Measurements from ENCODE around the gene BLM. TPM values are rescaled to one million over a fixed set of nuclear protein-coding genes. Genes with fewer than 3 reads are reported as not detected.

BLM gene
- total and polyA plus RNA-seq, 2 of the 13 experiments (the other 11 are each of a cell fraction or from before 2014, with no cell fraction given) = 5.1 to 11.8 TPM

GRCh38 chr15:90683371-90683770 lies 33.8 kb upstream of the BLM start:
- no peak for ATAC-seq

GRCh38 chr15:90683876-90684275 lies 33.3 kb upstream of the BLM start:
- 44% methylated on average over 4 of the region's 4 CpGs for WGBS (ENCODE audit: low lambda C conversion rate)
- POLR2A ChIA-PET = no interaction called here
- H3K9me3 ChIP-seq (ENCODE audit: low read length) = no peaks in the 10 kb centered on the region
- DNase-seq (ENCODE audit: low spot score) (no peak), FAIRE-seq (no peak), ATAC-seq (no peak)
- BruUV-seq (replicated peaks) = no TSS peak
- no peaks in the 10 kb centered on the region for H3K36me3 ChIP-seq (replicated peaks in 1 of 2; ENCODE audit: control insufficient read depth in 1 of 2, insufficient read depth in 2 of 2, low read length in 2 of 2)
- intact Hi-C loops (cut with micrococcal nuclease; ENCODE audit: unreplicated experiment) (no loop called here), in situ Hi-C loops (cut with HindIII; ENCODE audit: extremely low pct_ligation_motif_present, low pct_unique_long_range_greater_than_20kb) (no loop called here)
- H3K4me2 ChIP-seq (ENCODE audit: low read depth, low read length) = no peak overlapping the region
- H3K4me1 ChIP-seq (ENCODE audit: insufficient read depth, low read length) = no peaks in the 10 kb centered on the region
- TF ChIP-seq CCDC6 (CRISPR knock-in tag; IDR thresholded peaks at IDR 0.05) = no peak
- TF ChIP-seq CENPT (CRISPR knock-in tag; IDR thresholded peaks at IDR 0.05; ENCODE audit: low read depth) = no peak
- no peak for TF ChIP-seq RELA (CRISPR knock-in tag; IDR thresholded peaks at IDR 0.05)
- TF ChIP-seq KLF16 (CRISPR knock-in tag; IDR thresholded peaks at IDR 0.05) = no peak
- no peak for TF ChIP-seq MAFF (IDR thresholded peaks at IDR 0.05; ENCODE audit: low read depth, low read length)
- TF ChIP-seq ZNF329 (CRISPR knock-in tag; IDR thresholded peaks at IDR 0.05; ENCODE audit: low read depth) = no peak
- TF ChIP-seq ASH2L (IDR thresholded peaks at IDR 0.05; ENCODE audit: insufficient read length, low read depth, low read length) = no peak
- no peak for TF ChIP-seq MZF1 (CRISPR knock-in tag; IDR thresholded peaks at IDR 0.05; ENCODE audit: borderline replicate concordance)
- TF ChIP-seq SMYD3 (CRISPR knock-in tag; IDR thresholded peaks at IDR 0.05) = no peak
- no peak for TF ChIP-seq ZNF367 (CRISPR knock-in tag; IDR thresholded peaks at IDR 0.05; ENCODE audit: borderline replicate concordance)
- TF ChIP-seq RFX3 (CRISPR knock-in tag; IDR thresholded peaks at IDR 0.05) = no peak
- TF ChIP-seq STAT5B (CRISPR knock-in tag; IDR thresholded peaks at IDR 0.05) = no peak
- no peak for TF ChIP-seq NCOR1 (IDR thresholded peaks at IDR 0.05; ENCODE audit: borderline replicate concordance, low read length)
- no peak overlapping the region for H2AFZ ChIP-seq (ENCODE audit: low read length)
- CTCF ChIA-PET (ENCODE audit: low intra/inter-chr PET ratio, low total read pairs) = no interaction called here
- H3K27ac ChIP-seq (ENCODE audit: extremely low read length, insufficient read depth, low read length) = no peak overlapping the region
- H3K27me3 ChIP-seq (ENCODE audit: control insufficient read depth in 1 of 2, insufficient read depth in 2 of 2, low read length in 2 of 2) = no peaks in the 10 kb centered on the region; a peak in 1 of 5 replicates
- no peaks in the 10 kb centered on the region for H3K79me2 ChIP-seq (ENCODE audit: insufficient read depth, low read length)
- H4K20me1 ChIP-seq (ENCODE audit: insufficient read depth, low read length) = no peaks in the 10 kb centered on the region
- no peak overlapping the region for H3K4me3 ChIP-seq (replicated peaks in 1 of 3; ENCODE audit: insufficient read depth in 1 of 3, low read depth in 2 of 3, low read length in 3 of 3)
- no peak overlapping the region for H3K9ac ChIP-seq (ENCODE audit: insufficient read depth, low read depth, low read length)

More at GRCh38 chr15:90683371-90683770, 33.8 kb upstream of the BLM start:
- no peaks in the 10 kb centered on the region for H3K79me2 ChIP-seq (ENCODE audit: insufficient read depth, low read length)
- H3K4me1 ChIP-seq (ENCODE audit: insufficient read depth, low read length) = no peaks in the 10 kb centered on the region
- H3K9me3 ChIP-seq (ENCODE audit: low read length) = no peaks in the 10 kb centered on the region
- no peak for FAIRE-seq
- H3K27ac ChIP-seq (ENCODE audit: extremely low read length, insufficient read depth, low read length) = no peak overlapping the region
- no peak overlapping the region for H3K4me3 ChIP-seq (replicated peaks in 1 of 3; ENCODE audit: insufficient read depth in 1 of 3, low read depth in 2 of 3, low read length in 3 of 3)
- no peak overlapping the region for H2AFZ ChIP-seq (ENCODE audit: low read length)
- ChIA-PET POLR2A (no interaction called here), CTCF (ENCODE audit: low intra/inter-chr PET ratio, low total read pairs) (no interaction called here)
- in situ Hi-C loops (cut with HindIII; ENCODE audit: extremely low pct_ligation_motif_present, low pct_unique_long_range_greater_than_20kb) (no loop called here), intact Hi-C loops (cut with micrococcal nuclease; ENCODE audit: unreplicated experiment) (no loop called here)
- no peaks in the 10 kb centered on the region for H3K36me3 ChIP-seq (replicated peaks in 1 of 2; ENCODE audit: control insufficient read depth in 1 of 2, insufficient read depth in 2 of 2, low read length in 2 of 2)
- no peak overlapping the region for H3K4me2 ChIP-seq (ENCODE audit: low read depth, low read length)
- DNase-seq (ENCODE audit: low spot score) = no peak
- no peaks in the 10 kb centered on the region; a peak in 1 of 5 replicates for H3K27me3 ChIP-seq (ENCODE audit: control insufficient read depth in 1 of 2, insufficient read depth in 2 of 2, low read length in 2 of 2)
- 35% methylated on average over 9 of the region's 10 CpGs for WGBS (ENCODE audit: low lambda C conversion rate)
- H4K20me1 ChIP-seq (ENCODE audit: insufficient read depth, low read length) = no peaks in the 10 kb centered on the region
- BruUV-seq (replicated peaks) = no TSS peak
- no peak overlapping the region for H3K9ac ChIP-seq (ENCODE audit: insufficient read depth, low read depth, low read length)
- TF ChIP-seq SP4 (CRISPR knock-in tag; IDR thresholded peaks at IDR 0.05) (no peak), MBD4 (IDR thresholded peaks at IDR 0.05; ENCODE audit: borderline replicate concordance, low read length) (no peak), KMT2B (CRISPR knock-in tag; IDR thresholded peaks at IDR 0.05) (no peak)

Measured in HepG2 (cell line).